NCI-H345 (cell line): ENCODE data around the gene KCNH4.
"Not testable (repeated sequence)": the region's sequence is repeated elsewhere in the genome, so short reads cannot be mapped to it uniquely, and the experiment has no call there.

ENCODE experiments used
- DNase-seq: peaks from one replicate; lab custom pipeline; 2025; lab: John Stamatoyannopoulos, UW

KCNH4 gene

DNA sequence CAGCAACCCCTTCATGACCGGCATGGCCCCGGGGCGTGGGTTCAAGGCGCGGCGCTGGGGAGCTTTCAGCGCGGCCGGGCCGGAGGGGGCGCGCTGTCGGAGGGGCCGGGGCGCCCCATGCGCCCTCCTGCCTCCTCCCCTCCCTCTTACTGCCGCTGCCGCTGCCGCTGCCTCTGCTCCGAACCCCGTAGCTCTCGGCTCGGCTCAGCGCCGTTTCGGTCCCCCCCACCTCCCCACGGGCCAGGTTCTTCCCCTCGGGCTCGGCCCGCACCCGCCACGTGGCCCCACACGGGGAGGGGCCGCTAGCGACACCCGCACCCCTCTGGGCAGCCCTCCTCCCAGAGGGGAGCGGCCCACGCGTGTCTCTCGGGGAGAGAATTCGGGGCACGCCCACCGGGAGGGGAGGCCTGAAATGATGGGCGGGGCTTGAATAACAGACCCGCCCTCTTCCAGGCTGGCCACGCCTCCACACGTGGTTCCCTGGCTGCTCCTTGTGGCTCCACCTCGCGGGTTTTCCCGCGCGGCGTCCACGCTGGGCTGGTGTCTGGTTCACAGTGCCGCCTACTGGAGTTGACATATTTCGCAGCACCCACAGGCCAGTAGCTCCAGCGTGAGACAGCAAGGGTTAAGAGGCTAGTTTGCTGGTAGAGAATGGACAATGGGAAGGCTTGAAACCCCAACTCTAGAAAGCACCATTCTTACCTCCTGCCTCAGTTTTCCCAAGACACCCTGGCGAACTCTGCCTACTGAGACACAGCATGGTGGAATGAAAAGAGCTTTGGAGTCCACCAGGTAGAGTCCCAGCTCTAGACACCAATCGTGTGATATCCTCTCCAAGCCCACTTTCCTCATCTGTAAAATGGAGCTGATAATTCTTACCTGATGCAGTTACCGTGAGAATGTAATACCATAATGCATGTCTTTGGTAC, at the start of gene KCNH4:
Gene KCNH4 (minus strand): TSS at position 221 of the 929 bp plus-strand sequence. CDS start 197 bp downstream, at position 24.
- peak; percentile 64 for DNase-seq

GRCh38 chr17:42230225-42230624, 49.3 kb upstream of the KCNH4 start:
- DNase-seq: no peak

GRCh38 chr17:42227849-42228700, 47.1 kb upstream of the KCNH4 start:
- DNase-seq: no peak

- no peak for DNase-seq
Observed at GRCh38 chr17:42225646-42226045, 44.7 kb upstream of the KCNH4 start.

- no peak for DNase-seq
Observed at GRCh38 chr17:42224651-42225050, 43.7 kb upstream of the KCNH4 start.

- DNase-seq: peak; percentile 2
Observed at GRCh38 chr17:42221886-42222745, 41.2 kb upstream of the KCNH4 start.

- DNase-seq: not testable (repeated sequence)
Observed at GRCh38 chr17:42219280-42219679, 38.3 kb upstream of the KCNH4 start.

GRCh38 chr17:42214156-42214555, 33.2 kb upstream of the KCNH4 start:
- no peak for DNase-seq

GRCh38 chr17:42212382-42212781, 31.4 kb upstream of the KCNH4 start:
- no peak for DNase-seq

- not testable (repeated sequence) for DNase-seq
Observed at GRCh38 chr17:42211921-42212341, 31.0 kb upstream of the KCNH4 start.

- DNase-seq: no peak
Observed at GRCh38 chr17:42210046-42210445, 29.1 kb upstream of the KCNH4 start.

DNA sequence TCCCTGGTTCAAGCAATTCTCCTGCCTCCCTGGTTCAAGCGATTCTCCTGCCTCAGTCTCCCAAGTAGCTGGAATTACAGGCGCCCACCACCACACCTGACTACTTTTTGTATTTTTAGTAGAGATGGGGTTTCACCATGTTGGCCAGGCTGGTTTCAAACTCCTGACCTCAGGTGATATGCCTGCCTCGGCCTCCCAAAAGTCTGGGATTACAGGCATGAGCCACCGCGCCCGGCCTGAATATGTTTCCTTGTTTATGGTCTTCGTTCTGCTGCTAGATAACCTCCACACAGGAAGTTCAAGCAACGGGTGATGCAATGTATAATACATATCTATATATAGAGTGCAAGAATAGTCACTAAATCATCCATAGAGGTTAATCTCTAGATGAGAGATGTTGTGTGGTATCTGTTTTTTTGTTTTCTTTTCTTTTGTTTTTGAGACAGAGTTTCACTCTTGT, 25.2 kb upstream of the KCNH4 start:
- DNase-seq: not testable (repeated sequence)

GRCh38 chr17:42203354-42203753, 22.4 kb upstream of the KCNH4 start:
- no peak for DNase-seq

GRCh38 chr17:42202696-42203095, 21.8 kb upstream of the KCNH4 start:
- no peak for DNase-seq

DNA sequence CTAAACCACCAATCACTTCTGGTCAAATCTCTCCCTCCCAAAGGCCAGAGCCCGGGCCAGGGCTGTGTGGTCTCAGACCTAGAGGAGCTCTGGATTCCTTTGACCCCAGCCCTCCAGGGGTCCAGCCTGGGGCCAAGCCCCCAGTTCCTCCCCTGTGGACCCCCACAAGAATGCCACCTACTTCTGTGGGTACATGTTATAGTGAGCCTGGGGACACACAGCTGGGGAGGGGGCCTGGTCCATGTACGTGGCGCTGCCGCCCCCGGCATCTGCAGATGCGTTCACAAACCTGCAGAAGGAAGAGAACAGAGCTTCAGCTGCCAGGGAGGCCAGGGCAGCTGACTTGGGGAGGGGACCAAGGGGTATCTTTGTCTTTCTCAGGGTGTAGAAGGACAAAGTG, 21.2 kb upstream of the KCNH4 start:
- no peak for DNase-seq

DNA sequence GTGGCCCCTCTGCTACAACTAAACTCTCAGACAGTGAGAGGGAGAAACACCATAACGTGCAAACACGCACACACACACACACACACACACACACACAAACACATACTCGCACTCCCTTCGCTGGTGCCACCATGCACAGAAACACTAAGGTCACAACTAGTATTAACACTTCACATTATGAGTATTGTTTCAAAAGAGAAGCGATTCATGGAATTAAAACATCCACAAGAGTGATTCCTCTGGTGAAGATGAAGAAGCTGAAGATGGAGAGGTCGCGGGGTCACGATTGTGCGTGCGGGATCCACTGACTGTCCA, 20.5 kb upstream of the KCNH4 start:
- DNase-seq: no peak

DNA sequence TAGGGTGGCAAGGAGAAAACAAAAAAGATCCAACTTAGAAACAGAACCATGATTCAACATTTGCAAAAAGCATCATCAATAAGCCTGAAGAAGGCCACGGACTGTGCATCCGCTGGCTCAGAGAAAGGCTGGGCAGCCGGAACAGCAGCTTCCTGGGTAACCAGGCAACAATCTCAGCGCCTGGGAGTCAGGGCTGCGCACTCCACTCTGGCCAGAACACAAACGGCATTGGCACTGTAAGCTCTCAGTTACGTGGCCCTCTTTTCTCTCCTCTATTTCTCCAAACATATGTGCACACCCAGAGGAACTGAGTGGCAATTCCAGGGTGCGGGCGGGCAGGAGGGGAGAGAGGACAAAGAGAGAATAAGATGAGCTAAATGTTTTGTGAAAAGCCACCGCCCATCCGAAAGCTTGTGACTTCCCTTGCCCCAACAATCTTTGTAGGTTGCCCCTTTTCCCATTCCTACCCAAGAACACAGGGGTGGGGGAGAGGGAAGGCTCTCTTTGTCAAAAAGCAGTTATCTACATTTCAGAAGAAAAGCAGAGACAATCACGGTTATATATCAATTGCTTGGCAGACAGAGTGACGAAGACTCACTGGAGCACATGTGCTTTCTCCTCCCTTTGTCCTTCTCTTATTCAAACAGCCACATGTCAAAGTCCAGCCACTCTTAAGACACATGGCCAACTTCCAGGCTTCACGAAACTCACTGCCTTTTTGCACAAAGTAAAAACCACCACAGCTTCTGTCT, 19.9 kb upstream of the KCNH4 start:
- no peak for DNase-seq

DNA sequence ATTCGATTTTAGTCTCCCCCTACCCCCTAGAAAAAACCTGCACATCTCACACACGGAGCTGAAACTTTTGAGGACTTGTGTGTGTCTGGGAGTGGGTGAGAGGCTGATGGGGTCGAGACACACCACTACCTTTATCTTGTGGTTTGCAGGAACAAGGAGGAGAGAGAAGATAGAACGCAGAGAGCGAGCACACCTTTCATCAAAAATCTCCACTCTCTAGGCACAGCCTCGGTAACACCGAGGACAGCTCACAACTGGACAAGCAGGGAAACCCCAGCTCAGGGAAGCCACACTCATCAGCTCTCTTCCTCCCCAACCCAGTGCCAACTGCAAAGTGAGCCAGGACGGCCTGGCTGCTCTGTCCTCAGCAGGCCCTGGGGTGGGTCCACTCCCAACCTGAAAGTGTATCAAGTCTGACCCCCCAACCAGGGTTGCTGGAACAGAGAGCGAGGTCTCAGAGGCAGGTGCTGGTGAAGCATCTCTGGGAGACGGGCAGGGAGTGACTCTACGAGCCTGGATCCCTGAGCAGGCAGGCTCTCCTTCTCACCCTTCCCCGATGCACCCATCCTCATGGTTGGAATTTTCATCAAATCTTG, 18.6 kb upstream of the KCNH4 start:
- no peak for DNase-seq

GRCh38 chr17:42198897-42199296, 18.0 kb upstream of the KCNH4 start:
- DNase-seq: no peak

DNA sequence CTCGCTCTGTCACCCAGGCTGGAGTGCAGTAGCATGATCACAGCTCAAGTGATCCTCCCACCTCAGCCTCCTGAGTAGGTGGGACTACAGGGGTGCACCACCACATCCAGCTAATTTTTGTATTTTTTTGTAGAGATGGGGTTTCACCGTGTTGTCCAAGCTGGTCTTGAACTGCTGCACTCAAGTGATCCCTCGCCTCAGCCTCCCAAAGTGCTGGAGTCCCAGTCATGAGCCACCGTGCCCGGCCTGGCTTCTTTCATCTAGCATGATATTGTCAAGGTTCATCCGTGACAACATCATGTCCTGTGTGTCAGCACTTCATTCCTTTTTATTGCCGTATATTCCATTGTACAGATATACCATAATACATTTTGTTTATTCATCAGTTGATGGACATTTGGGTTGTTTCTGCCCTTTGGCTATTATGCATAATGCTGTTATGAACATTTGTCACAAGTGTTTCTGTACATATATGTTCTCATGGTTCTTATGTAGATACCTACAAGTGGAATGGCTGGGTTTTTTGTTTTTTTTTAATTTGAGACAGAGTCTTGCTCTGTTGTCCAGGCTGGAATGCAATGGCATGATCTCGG, 16.7 kb upstream of the KCNH4 start:
- no peak for DNase-seq
